ENCODE results near the gene SYNGR4. TPM values are rescaled to one million over a fixed set of nuclear protein-coding genes. Genes with fewer than 3 reads are reported as not detected.
"Not testable (repeated sequence)": the region's sequence is repeated elsewhere in the genome, so short reads cannot be mapped to it uniquely, and the experiment has no call there.

The SYNGR4 gene
- total RNA-seq, 4 donors from 2014 or later = not detected

GRCh38 chr19:48368936-48369335 lies 4.8 kb downstream of the SYNGR4 start:
- peak in 2 of 3 donors; percentile 76 to 89 for DNase-seq
- Histone ChIP-seq H3K4me1 (peaks cover 0 to 7% (median 3%) of the 10 kb centered on the region in 4 donors), H3K4me3 (no peak overlapping the region), H3K27me3 (no peaks in the 10 kb centered on the region), H3K27ac (peak overlapping the region in 2 of 4 donors; percentile 17 to 56), H3K9me3 (no peaks in the 10 kb centered on the region), H3K36me3 (no peaks in the 10 kb centered on the region)
- TF ChIP-seq CTCF (IDR thresholded peaks at IDR 0.05) = no peak
- TF ChIP-seq POLR2A (IDR thresholded peaks at IDR 0.05) = no peak

GRCh38 chr19:48370955-48371354 lies 6.8 kb downstream of the SYNGR4 start:
- no peak for DNase-seq
- Histone ChIP-seq H3K36me3 (no peaks in the 10 kb centered on the region), H3K4me3 (no peak overlapping the region), H3K27ac (no peak overlapping the region), H3K27me3 (no peaks in the 10 kb centered on the region), H3K9me3 (no peaks in the 10 kb centered on the region), H3K4me1 (peaks cover 0 to 7% (median 0%) of the 10 kb centered on the region in 4 donors)
- TF ChIP-seq POLR2A (IDR thresholded peaks at IDR 0.05) = no peak
- no peak for TF ChIP-seq CTCF (IDR thresholded peaks at IDR 0.05)

- Histone ChIP-seq H3K27ac (no peak overlapping the region), H3K36me3 (no peaks in the 10 kb centered on the region), H3K27me3 (no peaks in the 10 kb centered on the region), H3K4me3 (no peak overlapping the region), H3K9me3 (no peaks in the 10 kb centered on the region), H3K4me1 (peaks cover 0 to 7% (median 0%) of the 10 kb centered on the region in 4 donors)
- no peak for DNase-seq
- no peak for TF ChIP-seq CTCF (IDR thresholded peaks at IDR 0.05)
- no peak for TF ChIP-seq POLR2A (IDR thresholded peaks at IDR 0.05)
These were observed 7.2 kb downstream of the SYNGR4 start for GRCh38 chr19:48371367-48371766.

GRCh38 chr19:48371771-48372170 lies 7.6 kb downstream of the SYNGR4 start:
- not testable (repeated sequence) for DNase-seq, H3K9me3 ChIP-seq

GRCh38 chr19:48372904-48373303 lies 8.7 kb downstream of the SYNGR4 start:
- DNase-seq = no peak
- no peak overlapping the region for H3K27ac ChIP-seq
- H3K9me3 ChIP-seq = no peaks in the 10 kb centered on the region
- H3K27me3 ChIP-seq = no peaks in the 10 kb centered on the region
- H3K4me1 ChIP-seq = no peaks in the 10 kb centered on the region
- no peak overlapping the region for H3K4me3 ChIP-seq
- no peaks in the 10 kb centered on the region for H3K36me3 ChIP-seq
- TF ChIP-seq POLR2A (IDR thresholded peaks at IDR 0.05) = no peak
- no peak for TF ChIP-seq CTCF (IDR thresholded peaks at IDR 0.05)

More at GRCh38 chr19:48371771-48372170, 7.6 kb downstream of the SYNGR4 start:
- not testable (repeated sequence) for H3K27me3 ChIP-seq, H3K27ac ChIP-seq, H3K4me3 ChIP-seq, H3K36me3 ChIP-seq, H3K4me1 ChIP-seq

GRCh38 chr19:48373567-48373966 lies 9.4 kb downstream of the SYNGR4 start:
- no peaks in the 10 kb centered on the region for H3K9me3 ChIP-seq
- H3K36me3 ChIP-seq = no peaks in the 10 kb centered on the region
- TF ChIP-seq CTCF (IDR thresholded peaks at IDR 0.05) = no peak
- TF ChIP-seq POLR2A (IDR thresholded peaks at IDR 0.05) = no peak
- H3K27ac ChIP-seq = no peak overlapping the region
- DNase-seq = no peak
- H3K4me3 ChIP-seq = no peak overlapping the region
- H3K4me1 ChIP-seq = no peaks in the 10 kb centered on the region
- H3K27me3 ChIP-seq = no peaks in the 10 kb centered on the region

All from Peyer's patch (tissue), 4 donors.